ENCODE results near the gene RPGRIP1L.
A peak's percentile ranks its signal among the peaks of the same experiment; 100 is the strongest.

RPGRIP1L gene

GRCh38 chr16:53651357-53651756 lies 52.3 kb downstream of the RPGRIP1L start:
- Histone ChIP-seq H3K27me3 (replicated peaks; ENCODE audit: control insufficient read depth, insufficient read depth, low read length) (no peaks in the 10 kb centered on the region), H3K36me3 (ENCODE audit: control insufficient read depth, insufficient read depth, low read length, severe bottlenecking) (peaks cover 48% of the 10 kb centered on the region)
- no peak for DNase-seq (ENCODE audit: low read depth)

GRCh38 chr16:53646506-53646905 lies 57.2 kb downstream of the RPGRIP1L start:
- DNase-seq (ENCODE audit: low read depth): no peak
- Histone ChIP-seq H3K36me3 (ENCODE audit: control insufficient read depth, insufficient read depth, low read length, severe bottlenecking) (peaks cover 46% of the 10 kb centered on the region), H3K9me3 (ENCODE audit: control insufficient read depth, low read length) (peaks cover 14% of the 10 kb centered on the region), H3K9ac (ENCODE audit: low read length) (no peak overlapping the region), H3K4me3 (ENCODE audit: low read length) (no peak overlapping the region), H3K27me3 (replicated peaks; ENCODE audit: control insufficient read depth, insufficient read depth, low read length) (no peaks in the 10 kb centered on the region), H3K4me1 (ENCODE audit: control insufficient read depth, insufficient read depth, low read length) (no peaks in the 10 kb centered on the region)

More at GRCh38 chr16:53651357-53651756, 52.3 kb downstream of the RPGRIP1L start:
- Histone ChIP-seq H3K4me3 (ENCODE audit: low read length) (no peak overlapping the region), H3K4me1 (ENCODE audit: control insufficient read depth, insufficient read depth, low read length) (no peaks in the 10 kb centered on the region), H3K9ac (ENCODE audit: low read length) (no peak overlapping the region), H3K9me3 (ENCODE audit: control insufficient read depth, low read length) (no peaks in the 10 kb centered on the region)

GRCh38 chr16:53643474-53643873 lies 60.2 kb downstream of the RPGRIP1L start:
- Histone ChIP-seq H3K9ac (ENCODE audit: low read length) (no peak overlapping the region), H3K4me1 (ENCODE audit: control insufficient read depth, insufficient read depth, low read length) (no peaks in the 10 kb centered on the region), H3K36me3 (ENCODE audit: control insufficient read depth, insufficient read depth, low read length, severe bottlenecking) (peaks cover 46% of the 10 kb centered on the region), H3K9me3 (ENCODE audit: control insufficient read depth, low read length) (peaks cover 14% of the 10 kb centered on the region), H3K4me3 (ENCODE audit: low read length) (no peak overlapping the region), H3K27me3 (replicated peaks; ENCODE audit: control insufficient read depth, insufficient read depth, low read length) (no peaks in the 10 kb centered on the region)
- no peak for DNase-seq (ENCODE audit: low read depth)

GRCh38 chr16:53642094-53642493 lies 61.6 kb downstream of the RPGRIP1L start:
- Histone ChIP-seq H3K9me3 (ENCODE audit: control insufficient read depth, low read length) (peaks cover 14% of the 10 kb centered on the region), H3K4me1 (ENCODE audit: control insufficient read depth, insufficient read depth, low read length) (no peaks in the 10 kb centered on the region), H3K36me3 (ENCODE audit: control insufficient read depth, insufficient read depth, low read length, severe bottlenecking) (peaks cover 36% of the 10 kb centered on the region), H3K27me3 (replicated peaks; ENCODE audit: control insufficient read depth, insufficient read depth, low read length) (no peaks in the 10 kb centered on the region), H3K9ac (ENCODE audit: low read length) (no peak overlapping the region), H3K4me3 (ENCODE audit: low read length) (no peak overlapping the region)
- DNase-seq (ENCODE audit: low read depth): no peak

- Histone ChIP-seq H3K9me3 (ENCODE audit: control insufficient read depth, low read length) (no peaks in the 10 kb centered on the region), H3K9ac (ENCODE audit: low read length) (no peak overlapping the region), H3K36me3 (ENCODE audit: control insufficient read depth, insufficient read depth, low read length, severe bottlenecking) (peaks cover 32% of the 10 kb centered on the region), H3K4me3 (ENCODE audit: low read length) (no peak overlapping the region), H3K27me3 (replicated peaks; ENCODE audit: control insufficient read depth, insufficient read depth, low read length) (no peaks in the 10 kb centered on the region), H3K4me1 (ENCODE audit: control insufficient read depth, insufficient read depth, low read length) (no peaks in the 10 kb centered on the region)
- DNase-seq (ENCODE audit: low read depth): no peak
These were observed 66.7 kb downstream of the RPGRIP1L start for GRCh38 chr16:53636978-53637377.

GRCh38 chr16:53632526-53632925 lies 71.1 kb downstream of the RPGRIP1L start:
- no peak for DNase-seq (ENCODE audit: low read depth)
- no peaks in the 10 kb centered on the region for H3K9me3 ChIP-seq (ENCODE audit: control insufficient read depth, low read length)
- no peak overlapping the region for H3K9ac ChIP-seq (ENCODE audit: low read length)
- peaks cover 41% of the 10 kb centered on the region for H3K36me3 ChIP-seq (ENCODE audit: control insufficient read depth, insufficient read depth, low read length, severe bottlenecking)
- no peak overlapping the region for H3K4me3 ChIP-seq (ENCODE audit: low read length)
- no peaks in the 10 kb centered on the region for H3K27me3 ChIP-seq (replicated peaks; ENCODE audit: control insufficient read depth, insufficient read depth, low read length)
- no peaks in the 10 kb centered on the region for H3K4me1 ChIP-seq (ENCODE audit: control insufficient read depth, insufficient read depth, low read length)

- Histone ChIP-seq H3K27me3 (replicated peaks; ENCODE audit: control insufficient read depth, insufficient read depth, low read length) (no peaks in the 10 kb centered on the region), H3K4me3 (ENCODE audit: low read length) (no peak overlapping the region), H3K9me3 (ENCODE audit: control insufficient read depth, low read length) (no peaks in the 10 kb centered on the region), H3K36me3 (ENCODE audit: control insufficient read depth, insufficient read depth, low read length, severe bottlenecking) (peaks cover 40% of the 10 kb centered on the region), H3K4me1 (ENCODE audit: control insufficient read depth, insufficient read depth, low read length) (no peaks in the 10 kb centered on the region), H3K9ac (ENCODE audit: low read length) (no peak overlapping the region)
- DNase-seq (ENCODE audit: low read depth): no peak
These were observed 72.2 kb downstream of the RPGRIP1L start for GRCh38 chr16:53631236-53632025.

- no peaks in the 10 kb centered on the region for H3K27me3 ChIP-seq (replicated peaks; ENCODE audit: control insufficient read depth, insufficient read depth, low read length)
- no peak for DNase-seq (ENCODE audit: low read depth)
- H3K4me3 ChIP-seq (ENCODE audit: low read length): no peak overlapping the region
- H3K36me3 ChIP-seq (ENCODE audit: control insufficient read depth, insufficient read depth, low read length, severe bottlenecking): peaks cover 23% of the 10 kb centered on the region
- no peaks in the 10 kb centered on the region for H3K9me3 ChIP-seq (ENCODE audit: control insufficient read depth, low read length)
- no peak overlapping the region for H3K9ac ChIP-seq (ENCODE audit: low read length)
- H3K4me1 ChIP-seq (ENCODE audit: control insufficient read depth, insufficient read depth, low read length): no peaks in the 10 kb centered on the region
These were observed 73.9 kb downstream of the RPGRIP1L start for GRCh38 chr16:53629607-53630312.

GRCh38 chr16:53629151-53629550 lies 74.5 kb downstream of the RPGRIP1L start:
- Histone ChIP-seq H3K4me3 (ENCODE audit: low read length) (no peak overlapping the region), H3K9ac (ENCODE audit: low read length) (no peak overlapping the region), H3K27me3 (replicated peaks; ENCODE audit: control insufficient read depth, insufficient read depth, low read length) (no peaks in the 10 kb centered on the region), H3K9me3 (ENCODE audit: control insufficient read depth, low read length) (no peaks in the 10 kb centered on the region), H3K36me3 (ENCODE audit: control insufficient read depth, insufficient read depth, low read length, severe bottlenecking) (peaks cover 17% of the 10 kb centered on the region), H3K4me1 (ENCODE audit: control insufficient read depth, insufficient read depth, low read length) (no peaks in the 10 kb centered on the region)
- DNase-seq (ENCODE audit: low read depth): no peak

GRCh38 chr16:53626811-53627210 lies 76.8 kb downstream of the RPGRIP1L start:
- Histone ChIP-seq H3K4me1 (ENCODE audit: control insufficient read depth, insufficient read depth, low read length) (no peaks in the 10 kb centered on the region), H3K4me3 (ENCODE audit: low read length) (no peak overlapping the region), H3K9ac (ENCODE audit: low read length) (no peak overlapping the region), H3K27me3 (replicated peaks; ENCODE audit: control insufficient read depth, insufficient read depth, low read length) (no peaks in the 10 kb centered on the region), H3K36me3 (ENCODE audit: control insufficient read depth, insufficient read depth, low read length, severe bottlenecking) (peaks cover 16% of the 10 kb centered on the region), H3K9me3 (ENCODE audit: control insufficient read depth, low read length) (no peaks in the 10 kb centered on the region)
- DNase-seq (ENCODE audit: low read depth): peak; percentile 10

GRCh38 chr16:53626161-53626560 lies 77.5 kb downstream of the RPGRIP1L start:
- no peaks in the 10 kb centered on the region for H3K4me1 ChIP-seq (ENCODE audit: control insufficient read depth, insufficient read depth, low read length)
- no peaks in the 10 kb centered on the region for H3K9me3 ChIP-seq (ENCODE audit: control insufficient read depth, low read length)
- no peak for DNase-seq (ENCODE audit: low read depth)
- peaks cover 15% of the 10 kb centered on the region for H3K36me3 ChIP-seq (ENCODE audit: control insufficient read depth, insufficient read depth, low read length, severe bottlenecking)
- no peak overlapping the region for H3K4me3 ChIP-seq (ENCODE audit: low read length)
- no peak overlapping the region for H3K9ac ChIP-seq (ENCODE audit: low read length)
- no peaks in the 10 kb centered on the region for H3K27me3 ChIP-seq (replicated peaks; ENCODE audit: control insufficient read depth, insufficient read depth, low read length)
